Sigmoid colon (tissue), 7 donors: ENCODE results near the gene ATP10A. TPM values are rescaled to one million over a fixed set of nuclear protein-coding genes. Genes with fewer than 3 reads are reported as not detected.

ENCODE experiments used
- DNase-seq: peaks from one replicate; pipeline ENCODE4 v3.0.0-alpha.2; 2019
- H3K27ac ChIP-seq, 4 donors: fragments of 200-600 bp; sonication (generic); one replicate each; pipeline ENCODE4 v1.5.1; 2016 to 2019; ENCODE audit warnings: mild to moderate bottlenecking in 1 of 4
- H3K27me3 ChIP-seq, 3 donors: fragments of 200-600 bp; sonication (generic); one replicate each; pipeline ENCODE4 v1.5.1; 2019; ENCODE audit warnings: mild to moderate bottlenecking in 1 of 3
- H3K36me3 ChIP-seq, 4 donors: fragments of 200-600 bp; sonication (generic); one replicate each; pipeline ENCODE4 v1.5.1; 2016 to 2019
- H3K4me1 ChIP-seq, 4 donors: fragments of 200-600 bp; sonication (generic); one replicate each; pipeline ENCODE4 v1.5.1; 2017 to 2019
- H3K4me3 ChIP-seq, 4 donors: fragments of 200-600 bp; sonication (generic); one replicate each; pipeline ENCODE4 v1.5.1; 2017 to 2019; ENCODE audit warnings: mild to moderate bottlenecking in 2 of 4, moderate library complexity in 1 of 4
- H3K9me3 ChIP-seq, 4 donors: fragments of 200-600 bp in 3 of 4; sonication (generic) in 3 of 4; one replicate each; pipeline versions ENCODE4 v1.5.1 to v1.6.1; 2013 to 2019
- EP300 ChIP-seq, 4 donors: sonication (generic); formaldehyde crosslinking; IDR thresholded peaks; one replicate each; pipeline ENCODE4 v1.6.1; 2017; ENCODE audit warnings: antibody characterized with exemption in 4 of 4
- POLR2A ChIP-seq, 2 donors: fragments of 450-650 bp; IDR thresholded peaks; one replicate each; pipeline ENCODE4 v1.6.1; 2016; ENCODE audit warnings: antibody characterized with exemption in 2 of 2, mild to moderate bottlenecking in 2 of 2, moderate library complexity in 2 of 2
- POLR2AphosphoS5 ChIP-seq, 4 donors: sonication (generic); formaldehyde crosslinking; IDR thresholded peaks; one replicate each; pipeline ENCODE4 v1.6.1; 2017; ENCODE audit warnings: antibody characterized with exemption in 4 of 4
- WGBS, 2 donors: extraction: QIAGEN DNeasy Blood & Tissue Kit; methylation state at CpG; one replicate each; pipeline ENCODE4 v1.1.7; 2013; 5-methylcytosine and 5-hydroxymethylcytosine counted together
- intact Hi-C: fragments of 100-400 bp; cut with DNase I; formaldehyde crosslinking; loops from one replicate; pipeline ENCODE4 v1.15.1; 2023
- polyA plus RNA-seq, 3 donors: library from polyadenylated mRNA; stranded (reverse); fragments of 200-250 nt; gene quantifications; one replicate each; pipeline ENCODE4 v1.2.3, GENCODE V29; 2013
- total RNA-seq, 4 donors: library from RNA; depleted of rRNA; stranded (reverse); fragments of >200 nt; gene quantifications; one replicate each; pipeline ENCODE4 v1.1.0, GENCODE V29; 2016
- TF ChIP-seq, protein P1 (sequence below), 4 experiments: fragments of 450-650 bp in 3 of 4; fragments of 200-600 bp in 1 of 4; IDR thresholded peaks; one replicate each; pipeline ENCODE4 v1.5.1; 2016 to 2019; ENCODE audit warnings: antibody characterized with exemption in 4 of 4, mild to moderate bottlenecking in 3 of 4, moderate library complexity in 2 of 4
- donor health status: healthy with polysubstance abuse.
- donor health status: Bipolar disorder and iron deficiency.
- donor health status: healthy.

Gene ATP10A
- total and polyA plus RNA-seq, 7 donors: 0.23 to 7.7 (median 2.9) TPM

GRCh38 chr15:25741256-25741580 is 121.9 kb downstream of the ATP10A start:
- Histone ChIP-seq H3K4me1 (peaks cover 0 to 26% (median 24%) of the 10 kb centered on the region in 4 donors), H3K27ac (no peak overlapping the region)
- intact Hi-C loops: no loop called here

DNA sequence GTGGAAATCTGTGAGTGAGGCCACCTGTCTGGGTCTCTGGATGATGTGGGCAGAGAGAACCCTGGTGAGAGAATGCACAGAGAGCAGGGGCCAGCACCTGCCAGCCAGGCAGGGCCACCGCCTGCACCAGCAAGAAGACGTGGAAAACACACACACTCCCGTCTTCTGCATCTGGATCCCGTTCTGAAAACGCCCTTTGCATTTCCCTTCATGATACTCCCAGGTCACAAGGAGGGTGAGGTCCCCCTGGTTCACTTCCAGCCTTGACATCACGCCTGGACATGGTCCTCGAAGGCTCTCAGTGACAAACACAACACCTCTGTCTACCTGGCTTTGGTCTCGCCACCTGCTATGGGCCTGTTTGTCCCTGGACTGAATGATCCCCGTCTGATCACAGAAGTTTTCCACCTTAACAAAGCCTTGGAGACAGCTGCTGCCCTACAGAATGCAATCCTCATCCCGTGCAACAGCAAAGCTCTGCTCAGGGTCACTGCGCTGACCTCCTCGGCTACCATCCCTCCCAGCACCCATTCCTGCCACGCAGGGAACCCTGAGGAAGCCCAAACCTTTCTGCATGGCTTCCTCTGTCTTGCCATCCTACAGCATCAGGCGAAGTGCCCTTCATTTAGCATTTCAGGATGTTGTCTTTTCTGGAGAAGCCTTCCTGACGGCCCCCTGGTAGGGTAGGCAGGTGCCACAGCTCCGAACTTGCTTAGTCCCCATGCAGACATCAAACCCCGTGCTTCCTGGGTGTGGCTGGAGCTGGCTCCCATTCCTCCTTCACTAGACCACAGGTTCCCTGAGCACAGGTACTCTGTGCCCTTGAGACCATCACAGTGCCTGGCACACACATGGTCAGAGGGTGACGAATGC is 122.5 kb downstream of the ATP10A start:
- no peak overlapping the region for H3K27ac ChIP-seq
- WGBS, 2 donors: 80 to 81% methylated on average over 18 of the region's 18 CpGs
- H3K9me3 ChIP-seq: no peaks in the 10 kb centered on the region
- H3K4me1 ChIP-seq: peaks cover 0 to 32% (median 28%) of the 10 kb centered on the region in 4 donors
- H3K36me3 ChIP-seq: no peaks in the 10 kb centered on the region
- H3K4me3 ChIP-seq: no peak overlapping the region
- intact Hi-C loops: no loop called here
- H3K27me3 ChIP-seq: no peaks in the 10 kb centered on the region
- TF ChIP-seq POLR2A (IDR thresholded peaks at IDR 0.05): no peak
- TF ChIP-seq EP300 (IDR thresholded peaks at IDR 0.05): no peak
- TF ChIP-seq, protein P1, sequence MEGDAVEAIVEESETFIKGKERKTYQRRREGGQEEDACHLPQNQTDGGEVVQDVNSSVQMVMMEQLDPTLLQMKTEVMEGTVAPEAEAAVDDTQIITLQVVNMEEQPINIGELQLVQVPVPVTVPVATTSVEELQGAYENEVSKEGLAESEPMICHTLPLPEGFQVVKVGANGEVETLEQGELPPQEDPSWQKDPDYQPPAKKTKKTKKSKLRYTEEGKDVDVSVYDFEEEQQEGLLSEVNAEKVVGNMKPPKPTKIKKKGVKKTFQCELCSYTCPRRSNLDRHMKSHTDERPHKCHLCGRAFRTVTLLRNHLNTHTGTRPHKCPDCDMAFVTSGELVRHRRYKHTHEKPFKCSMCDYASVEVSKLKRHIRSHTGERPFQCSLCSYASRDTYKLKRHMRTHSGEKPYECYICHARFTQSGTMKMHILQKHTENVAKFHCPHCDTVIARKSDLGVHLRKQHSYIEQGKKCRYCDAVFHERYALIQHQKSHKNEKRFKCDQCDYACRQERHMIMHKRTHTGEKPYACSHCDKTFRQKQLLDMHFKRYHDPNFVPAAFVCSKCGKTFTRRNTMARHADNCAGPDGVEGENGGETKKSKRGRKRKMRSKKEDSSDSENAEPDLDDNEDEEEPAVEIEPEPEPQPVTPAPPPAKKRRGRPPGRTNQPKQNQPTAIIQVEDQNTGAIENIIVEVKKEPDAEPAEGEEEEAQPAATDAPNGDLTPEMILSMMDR (IDR thresholded peaks at IDR 0.05): no peak
- TF ChIP-seq POLR2AphosphoS5 (IDR thresholded peaks at IDR 0.05): no peak
- DNase-seq: no peak

More at GRCh38 chr15:25741256-25741580, 121.9 kb downstream of the ATP10A start:
- no peaks in the 10 kb centered on the region for H3K9me3 ChIP-seq
- H3K27me3 ChIP-seq: no peaks in the 10 kb centered on the region
- H3K36me3 ChIP-seq: no peaks in the 10 kb centered on the region
- no peak overlapping the region for H3K4me3 ChIP-seq
- no peak for DNase-seq
- WGBS, 2 donors: 52 to 76% methylated on average over 5 of the region's 5 CpGs
- TF ChIP-seq POLR2AphosphoS5 (IDR thresholded peaks at IDR 0.05) (no peak), POLR2A (IDR thresholded peaks at IDR 0.05) (no peak), EP300 (IDR thresholded peaks at IDR 0.05) (no peak)
- TF ChIP-seq, protein P1 (IDR thresholded peaks at IDR 0.05): no peak

DNA sequence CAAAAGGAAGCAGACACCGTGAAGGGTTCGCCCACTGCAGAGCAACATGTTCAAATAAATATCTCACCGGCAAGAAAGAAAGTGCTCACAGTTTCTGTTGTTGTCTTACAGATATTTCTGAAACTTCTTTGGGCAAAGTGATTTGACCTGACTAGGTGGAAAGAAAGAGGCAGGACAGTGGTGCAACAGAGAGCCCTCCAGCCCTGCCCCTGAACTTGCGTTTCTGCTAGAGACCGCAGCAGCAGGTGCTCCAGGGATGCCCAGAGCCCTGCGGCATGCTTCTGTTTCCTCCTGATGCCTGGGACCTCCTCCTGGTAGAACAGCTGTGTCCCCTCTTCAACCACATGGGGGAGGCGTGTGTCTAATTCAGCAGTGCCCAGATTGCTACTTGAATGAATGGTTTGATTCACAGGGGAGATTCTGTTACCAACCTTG is 123.4 kb downstream of the ATP10A start:
- H3K4me3 ChIP-seq: no peak overlapping the region
- H3K9me3 ChIP-seq: no peaks in the 10 kb centered on the region
- DNase-seq: no peak
- whole genome bisulfite sequencing, 2 donors: 45 to 74% methylated on average over 7 of the region's 7 CpGs
- TF ChIP-seq, protein P1 (IDR thresholded peaks at IDR 0.05): peak in 2 of 4 experiments; percentile 31 to 33
- no peak for TF ChIP-seq EP300 (IDR thresholded peaks at IDR 0.05)
- H3K4me1 ChIP-seq: peaks cover 0 to 35% (median 30%) of the 10 kb centered on the region in 4 donors
- H3K27ac ChIP-seq: peak overlapping the region in 2 of 4 donors; percentile 23 to 88
- H3K27me3 ChIP-seq: no peaks in the 10 kb centered on the region
- intact Hi-C loops: loop anchor here (5.0 kb wide), 2 partner anchors 93 to 193 kb away; no protein-coding TSS in a partner anchor
- H3K36me3 ChIP-seq: no peaks in the 10 kb centered on the region

DNA sequence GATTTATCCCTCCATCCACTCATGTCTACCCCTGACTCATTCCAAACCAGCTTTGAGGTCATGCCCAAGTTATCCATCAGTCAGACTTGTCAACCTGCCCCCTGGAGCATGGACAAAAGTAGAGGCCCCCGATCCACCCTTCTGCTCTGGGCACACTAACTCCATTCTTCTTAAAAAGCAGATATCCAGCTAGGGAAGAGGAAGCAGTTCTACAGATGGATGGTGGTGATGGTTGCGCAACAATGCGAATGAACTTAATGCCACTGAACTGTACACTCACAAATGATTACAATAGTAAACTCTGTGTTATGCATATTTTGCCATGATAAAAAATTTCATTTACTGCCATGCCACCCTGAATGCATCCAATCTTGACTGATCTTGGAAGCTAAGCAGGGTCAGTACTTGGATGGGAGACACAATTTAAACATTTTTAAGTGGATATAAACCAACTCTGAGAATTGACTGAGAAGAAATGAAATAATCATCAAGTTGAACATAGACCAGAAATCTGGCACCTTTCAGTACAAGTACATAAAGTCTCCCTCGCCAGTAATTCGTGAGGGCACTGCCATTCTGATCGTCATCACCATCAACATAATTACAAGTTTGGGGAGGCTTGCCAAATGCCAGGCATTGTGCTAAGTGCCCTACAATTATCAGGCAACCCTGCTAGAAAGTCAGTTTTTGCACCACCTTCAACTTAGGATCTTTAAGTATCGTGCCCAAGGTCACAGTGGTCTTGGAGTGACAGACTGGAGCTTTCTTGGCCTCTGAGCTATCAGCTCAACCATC is 124.8 kb downstream of the ATP10A start:
- intact Hi-C loops: loop anchor here (5.0 kb wide), 2 partner anchors 94 to 194 kb away; no protein-coding TSS in a partner anchor
- peak; percentile 57 for DNase-seq
- H3K36me3 ChIP-seq: no peaks in the 10 kb centered on the region
- peak overlapping the region; percentile 66 to 88 (median 78) for H3K27ac ChIP-seq
- H3K4me1 ChIP-seq: peaks cover 0 to 35% (median 30%) of the 10 kb centered on the region in 4 donors
- no peaks in the 10 kb centered on the region for H3K9me3 ChIP-seq
- whole genome bisulfite sequencing, 2 donors: 59 to 82% methylated on average over 7 of the region's 7 CpGs
- H3K27me3 ChIP-seq: no peaks in the 10 kb centered on the region
- TF ChIP-seq POLR2AphosphoS5 (IDR thresholded peaks at IDR 0.05): no peak
- TF ChIP-seq EP300 (IDR thresholded peaks at IDR 0.05): no peak
- no peak for TF ChIP-seq POLR2A (IDR thresholded peaks at IDR 0.05)
- TF ChIP-seq, protein P1 (IDR thresholded peaks at IDR 0.05): no peak
- no peak overlapping the region for H3K4me3 ChIP-seq
